Neural cell (in vitro differentiated cells): Measurements from ENCODE around the gene EFCAB11. TPM values are rescaled to one million over a fixed set of nuclear protein-coding genes. Genes with fewer than 3 reads are reported as not detected.

Experiments
- H2AFZ ChIP-seq: fragments of 200-600, 300-800 bp; sonication (generic), shearing (Covaris generic); 2 replicates; pipeline ENCODE4 v1.6.0; 2014; ENCODE audit warnings: low read depth, mild to moderate bottlenecking, antibody characterized with exemption, low read length, moderate library complexity
- H3F3A ChIP-seq: fragments of 200-600 bp; shearing (Covaris generic); 2 replicates; pipeline ENCODE4 v1.6.1; 2016; ENCODE audit warnings: mild to moderate bottlenecking, moderate library complexity, mixed read lengths, antibody characterized with exemption, low read length; ENCODE audit not compliant: insufficient read depth, poor library complexity, severe bottlenecking
- H3K27ac ChIP-seq: fragments of 200-600, 300-800 bp; sonication (generic), shearing (Covaris generic); 2 replicates; pipeline ENCODE4 v1.5.1; 2014; ENCODE audit warnings: mild to moderate bottlenecking, low read length, moderate library complexity
- H3K27me3 ChIP-seq: fragments of 300-800, 200-600 bp; sonication (generic), shearing (Covaris generic); 2 replicates; pipeline ENCODE4 v1.6.0; 2014; ENCODE audit warnings: mild to moderate bottlenecking, low read depth, low read length, moderate library complexity; ENCODE audit not compliant: insufficient read depth
- H3K36me3 ChIP-seq: fragments of 300-800, 200-600 bp; sonication (generic), shearing (Covaris generic); 2 replicates; pipeline ENCODE4 v1.5.1; 2014; ENCODE audit warnings: mild to moderate bottlenecking, antibody characterized with exemption, low read length, moderate library complexity; ENCODE audit not compliant: insufficient read depth
- H3K4me2 ChIP-seq: fragments of 300-800, 200-600 bp; sonication (generic), shearing (Covaris generic); 2 replicates; pipeline ENCODE4 v1.6.0; 2014; ENCODE audit warnings: mild to moderate bottlenecking, low read length
- H3K4me3 ChIP-seq: fragments of 300-800, 200-600 bp; sonication (generic), shearing (Covaris generic); 2 replicates; pipeline ENCODE4 v1.5.1; 2014; ENCODE audit warnings: mild to moderate bottlenecking, low read length, moderate library complexity
- H3K79me2 ChIP-seq: fragments of 200-600 bp; shearing (Covaris generic); replicated peaks from 2 replicates; pipeline ENCODE4 v1.6.0; 2014; ENCODE audit warnings: mild to moderate bottlenecking, low read length, moderate library complexity; ENCODE audit not compliant: insufficient read depth
- H3K9ac ChIP-seq: fragments of 300-800, 200-600 bp; sonication (generic), shearing (Covaris generic); 2 replicates; pipeline ENCODE4 v1.6.1; 2016; ENCODE audit warnings: mild to moderate bottlenecking, low read length, mixed read lengths
- H3K9me2 ChIP-seq: fragments of 200-600 bp; shearing (Covaris generic); 2 replicates; pipeline ENCODE4 v1.6.1; 2016; ENCODE audit warnings: mild to moderate bottlenecking, low read length, mixed read lengths; ENCODE audit not compliant: insufficient read depth
- H3K9me3 ChIP-seq: fragments of 200-600, 300-800 bp; sonication (generic), shearing (Covaris generic); 2 replicates; pipeline ENCODE4 v1.6.1; 2016; ENCODE audit warnings: mild to moderate bottlenecking, mixed run types, low read length, moderate library complexity, mixed read lengths
- H4K20me1 ChIP-seq: fragments of 200-600 bp; shearing (Covaris generic); 2 replicates; pipeline ENCODE4 v1.6.1; 2016; ENCODE audit warnings: mild to moderate bottlenecking, mixed run types; ENCODE audit not compliant: insufficient read depth
- EP300 ChIP-seq: fragments of 450-650 bp; conservative IDR thresholded peaks from 2 replicates; pipeline ENCODE4 v1.6.1; 2014; ENCODE audit warnings: antibody characterized with exemption, mild to moderate bottlenecking, moderate library complexity; ENCODE audit not compliant: poor library complexity, severe bottlenecking
- EZH2 ChIP-seq: fragments of 200-600, 300-800 bp; shearing (Covaris generic), sonication (generic); IDR thresholded peaks from 2 replicates; pipeline ENCODE4 v1.6.1; 2014; ENCODE audit warnings: antibody characterized with exemption, low read length, borderline replicate concordance, mild to moderate bottlenecking; ENCODE audit not compliant: insufficient read depth, poor library complexity, severe bottlenecking
- MXI1 ChIP-seq: fragments of 450-650 bp; conservative IDR thresholded peaks from 2 replicates; pipeline ENCODE4 v1.6.1; 2014; ENCODE audit warnings: antibody characterized with exemption, mild to moderate bottlenecking; ENCODE audit not compliant: poor library complexity, severe bottlenecking
- POLR2AphosphoS5 ChIP-seq: IDR thresholded peaks from 2 replicates; pipeline ENCODE4 v1.6.1; 2012
- RAD21 ChIP-seq: fragments of 450-650 bp; conservative IDR thresholded peaks from 2 replicates; pipeline ENCODE4 v1.6.1; 2014; ENCODE audit warnings: antibody characterized with exemption, mild to moderate bottlenecking, moderate library complexity
- SMC3 ChIP-seq: fragments of 450-650 bp; conservative IDR thresholded peaks from 2 replicates; pipeline ENCODE4 v1.6.1; 2014; ENCODE audit warnings: antibody characterized with exemption, mild to moderate bottlenecking, moderate library complexity; ENCODE audit not compliant: poor library complexity
- TAF1 ChIP-seq: IDR thresholded peaks from 2 replicates; pipeline ENCODE4 v1.6.1; 2012; ENCODE audit warnings: low read depth
- polyA plus RNA-seq: library from polyadenylated mRNA; depleted of rRNA; stranded (reverse); fragments of >200 nt; gene quantifications from 2 replicates; pipeline ENCODE4 v1.2.3, GENCODE V29; 2014
- TF ChIP-seq, protein P1 (sequence below): fragments of 450-650 bp; IDR thresholded peaks from 2 replicates; pipeline ENCODE4 v1.5.1; 2014; ENCODE audit warnings: antibody characterized with exemption, mild to moderate bottlenecking, moderate library complexity; ENCODE audit not compliant: poor library complexity, severe bottlenecking
- TF ChIP-seq, protein P2 (sequence below): IDR thresholded peaks from 2 replicates; pipeline ENCODE4 v1.6.1; 2012; ENCODE audit warnings: borderline replicate concordance

EFCAB11 gene
- polyA plus RNA-seq, 1 donor from 2014 or later = 7.9 TPM

DNA sequence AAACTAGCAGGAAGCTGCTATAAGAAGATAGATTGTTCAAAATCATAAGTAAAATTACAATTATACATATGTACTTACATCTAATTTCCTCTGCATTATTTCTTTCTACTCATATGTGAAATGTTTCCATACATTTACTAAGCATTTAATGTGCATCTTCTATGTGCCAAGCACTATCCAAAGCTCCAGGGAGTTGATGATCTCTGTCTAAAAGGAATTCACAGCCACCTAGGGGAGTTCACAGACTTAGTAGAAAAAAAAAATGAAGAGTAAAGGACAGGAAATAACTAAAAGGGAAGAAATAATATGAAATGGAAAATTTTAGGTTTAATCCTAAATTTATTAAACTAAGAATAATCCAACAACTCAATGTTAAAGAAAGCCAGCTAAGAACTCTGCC, 91.7 kb downstream of the EFCAB11 start:
- TF ChIP-seq, protein P1, sequence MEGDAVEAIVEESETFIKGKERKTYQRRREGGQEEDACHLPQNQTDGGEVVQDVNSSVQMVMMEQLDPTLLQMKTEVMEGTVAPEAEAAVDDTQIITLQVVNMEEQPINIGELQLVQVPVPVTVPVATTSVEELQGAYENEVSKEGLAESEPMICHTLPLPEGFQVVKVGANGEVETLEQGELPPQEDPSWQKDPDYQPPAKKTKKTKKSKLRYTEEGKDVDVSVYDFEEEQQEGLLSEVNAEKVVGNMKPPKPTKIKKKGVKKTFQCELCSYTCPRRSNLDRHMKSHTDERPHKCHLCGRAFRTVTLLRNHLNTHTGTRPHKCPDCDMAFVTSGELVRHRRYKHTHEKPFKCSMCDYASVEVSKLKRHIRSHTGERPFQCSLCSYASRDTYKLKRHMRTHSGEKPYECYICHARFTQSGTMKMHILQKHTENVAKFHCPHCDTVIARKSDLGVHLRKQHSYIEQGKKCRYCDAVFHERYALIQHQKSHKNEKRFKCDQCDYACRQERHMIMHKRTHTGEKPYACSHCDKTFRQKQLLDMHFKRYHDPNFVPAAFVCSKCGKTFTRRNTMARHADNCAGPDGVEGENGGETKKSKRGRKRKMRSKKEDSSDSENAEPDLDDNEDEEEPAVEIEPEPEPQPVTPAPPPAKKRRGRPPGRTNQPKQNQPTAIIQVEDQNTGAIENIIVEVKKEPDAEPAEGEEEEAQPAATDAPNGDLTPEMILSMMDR = no peak
- TF ChIP-seq EP300 = no peak
- TF ChIP-seq POLR2AphosphoS5 = no peak
- TF ChIP-seq MXI1 = no peak
- TF ChIP-seq EZH2 = no peak
- no peak for TF ChIP-seq TAF1
- no peak for TF ChIP-seq RAD21
- TF ChIP-seq, protein P2, sequence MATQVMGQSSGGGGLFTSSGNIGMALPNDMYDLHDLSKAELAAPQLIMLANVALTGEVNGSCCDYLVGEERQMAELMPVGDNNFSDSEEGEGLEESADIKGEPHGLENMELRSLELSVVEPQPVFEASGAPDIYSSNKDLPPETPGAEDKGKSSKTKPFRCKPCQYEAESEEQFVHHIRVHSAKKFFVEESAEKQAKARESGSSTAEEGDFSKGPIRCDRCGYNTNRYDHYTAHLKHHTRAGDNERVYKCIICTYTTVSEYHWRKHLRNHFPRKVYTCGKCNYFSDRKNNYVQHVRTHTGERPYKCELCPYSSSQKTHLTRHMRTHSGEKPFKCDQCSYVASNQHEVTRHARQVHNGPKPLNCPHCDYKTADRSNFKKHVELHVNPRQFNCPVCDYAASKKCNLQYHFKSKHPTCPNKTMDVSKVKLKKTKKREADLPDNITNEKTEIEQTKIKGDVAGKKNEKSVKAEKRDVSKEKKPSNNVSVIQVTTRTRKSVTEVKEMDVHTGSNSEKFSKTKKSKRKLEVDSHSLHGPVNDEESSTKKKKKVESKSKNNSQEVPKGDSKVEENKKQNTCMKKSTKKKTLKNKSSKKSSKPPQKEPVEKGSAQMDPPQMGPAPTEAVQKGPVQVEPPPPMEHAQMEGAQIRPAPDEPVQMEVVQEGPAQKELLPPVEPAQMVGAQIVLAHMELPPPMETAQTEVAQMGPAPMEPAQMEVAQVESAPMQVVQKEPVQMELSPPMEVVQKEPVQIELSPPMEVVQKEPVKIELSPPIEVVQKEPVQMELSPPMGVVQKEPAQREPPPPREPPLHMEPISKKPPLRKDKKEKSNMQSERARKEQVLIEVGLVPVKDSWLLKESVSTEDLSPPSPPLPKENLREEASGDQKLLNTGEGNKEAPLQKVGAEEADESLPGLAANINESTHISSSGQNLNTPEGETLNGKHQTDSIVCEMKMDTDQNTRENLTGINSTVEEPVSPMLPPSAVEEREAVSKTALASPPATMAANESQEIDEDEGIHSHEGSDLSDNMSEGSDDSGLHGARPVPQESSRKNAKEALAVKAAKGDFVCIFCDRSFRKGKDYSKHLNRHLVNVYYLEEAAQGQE = no peak
- no peak for TF ChIP-seq SMC3
- no peaks in the 10 kb centered on the region for H3K79me2 ChIP-seq
- no peaks in the 10 kb centered on the region for H3F3A ChIP-seq

DNA sequence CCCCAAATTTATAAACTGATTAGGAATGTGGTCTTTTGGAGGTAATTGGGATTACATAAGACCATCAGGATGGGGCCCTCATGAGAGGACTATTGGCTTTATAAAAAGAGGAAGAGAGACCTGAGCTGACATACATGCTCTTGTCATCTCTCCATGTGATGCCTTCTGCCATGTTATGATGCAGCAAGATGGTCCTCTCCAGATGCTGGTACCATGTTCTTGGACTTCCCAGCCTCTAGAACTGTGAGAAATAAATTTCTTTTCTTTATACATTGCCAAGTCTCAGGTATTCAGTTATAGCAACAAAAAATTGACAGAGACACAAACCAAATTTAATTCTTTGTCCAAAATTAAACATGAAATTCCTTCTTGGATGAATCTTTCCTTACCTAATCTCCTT, 92.9 kb downstream of the EFCAB11 start:
- H4K20me1 ChIP-seq = no peaks in the 10 kb centered on the region

More for the DNA sequence above, 91.7 kb downstream of the EFCAB11 start:
- no peak overlapping the region for H3K27ac ChIP-seq
- no peak overlapping the region for H3K4me3 ChIP-seq
- no peaks in the 10 kb centered on the region for H4K20me1 ChIP-seq
- H3K9me3 ChIP-seq = peaks cover 3% of the 10 kb centered on the region
- no peak overlapping the region for H3K9ac ChIP-seq
- no peaks in the 10 kb centered on the region for H3K27me3 ChIP-seq
- H3K4me2 ChIP-seq = no peak overlapping the region
- no peaks in the 10 kb centered on the region for H3K36me3 ChIP-seq
- H3K9me2 ChIP-seq = no peaks in the 10 kb centered on the region
- no peak overlapping the region for H2AFZ ChIP-seq

More for the DNA sequence above, 92.9 kb downstream of the EFCAB11 start:
- Histone ChIP-seq H3K27ac (no peak overlapping the region), H3K79me2 (no peaks in the 10 kb centered on the region), H3K9me2 (no peaks in the 10 kb centered on the region), H3K9ac (no peak overlapping the region), H3K4me3 (no peak overlapping the region), H3K9me3 (no peaks in the 10 kb centered on the region), H3K4me2 (no peak overlapping the region), H3K36me3 (no peaks in the 10 kb centered on the region), H2AFZ (no peak overlapping the region), H3K27me3 (no peaks in the 10 kb centered on the region), H3F3A (no peaks in the 10 kb centered on the region)
- TF ChIP-seq SMC3 (no peak), EP300 (no peak), POLR2AphosphoS5 (no peak), RAD21 (no peak)
- TF ChIP-seq, protein P1 = no peak
